Activated naive CD4-positive, alpha-beta T cell treated with Interleukin-2 at 50 U/mL for 16 hours (primary cell): ENCODE results near the gene ACADS.
"Not testable (repeated sequence)": the region's sequence is repeated elsewhere in the genome, so short reads cannot be mapped to it uniquely, and the experiment has no call there.

Experiments
- DNase-seq: peaks from one replicate; pipeline ENCODE4 v3.0.0-alpha.2; 2020

The ACADS gene

GRCh38 chr12:120732198-120732597 is 6.6 kb downstream of the ACADS start:
- DNase-seq = not testable (repeated sequence)

DNA sequence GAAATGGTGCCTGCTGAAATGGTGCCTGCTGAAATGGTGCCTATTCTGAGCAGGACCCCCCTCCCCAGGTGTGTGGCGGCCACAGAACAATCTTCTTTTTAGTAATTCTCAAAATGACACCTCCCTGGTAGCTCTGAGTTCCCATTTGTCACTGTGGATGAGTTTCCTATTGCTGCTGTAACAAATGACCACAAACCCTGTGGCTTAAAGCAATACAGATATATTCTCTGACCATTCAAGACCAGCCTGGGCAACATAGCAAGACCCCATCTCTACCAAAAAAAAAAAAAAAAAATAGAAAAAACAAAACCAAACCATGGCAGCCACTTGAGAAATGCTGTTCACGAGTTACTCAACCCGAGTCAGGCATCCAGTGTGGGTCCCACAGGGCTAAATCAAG is 7.9 kb downstream of the ACADS start:
- no peak for DNase-seq

GRCh38 chr12:120734210-120734609 is 8.6 kb downstream of the ACADS start:
- DNase-seq = no peak

GRCh38 chr12:120735181-120735580 is 9.6 kb downstream of the ACADS start:
- DNase-seq = no peak

GRCh38 chr12:120736404-120737331 is 11.0 kb downstream of the ACADS start:
- no peak for DNase-seq

GRCh38 chr12:120737557-120738251 is 12.1 kb downstream of the ACADS start:
- no peak for DNase-seq

DNA sequence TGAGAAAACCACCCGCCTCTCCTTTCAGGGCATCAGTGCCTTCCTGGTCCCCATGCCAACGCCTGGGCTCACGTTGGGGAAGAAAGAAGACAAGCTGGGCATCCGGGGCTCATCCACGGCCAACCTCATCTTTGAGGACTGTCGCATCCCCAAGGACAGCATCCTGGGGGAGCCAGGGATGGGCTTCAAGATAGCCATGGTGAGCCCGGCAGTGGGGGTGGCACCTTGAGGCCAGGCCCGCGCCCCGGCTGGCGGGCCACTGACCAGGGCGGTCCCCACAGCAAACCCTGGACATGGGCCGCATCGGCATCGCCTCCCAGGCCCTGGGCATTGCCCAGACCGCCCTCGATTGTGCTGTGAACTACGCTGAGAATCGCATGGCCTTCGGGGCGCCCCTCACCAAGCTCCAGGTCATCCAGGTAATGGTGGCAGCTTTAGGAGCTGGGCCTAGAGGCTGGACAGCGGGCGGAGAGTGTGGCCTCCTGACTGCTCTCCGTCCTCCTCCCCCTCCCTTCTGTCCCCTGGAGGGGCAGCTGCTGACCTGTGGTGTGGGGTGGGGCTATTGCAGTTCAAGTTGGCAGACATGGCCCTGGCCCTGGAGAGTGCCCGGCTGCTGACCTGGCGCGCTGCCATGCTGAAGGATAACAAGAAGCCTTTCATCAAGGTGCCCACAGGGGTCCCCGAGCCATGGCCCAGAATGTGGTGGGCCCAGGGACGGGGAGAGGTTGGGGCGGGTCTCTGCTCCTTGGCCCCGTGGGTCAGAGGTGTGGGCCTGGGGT is 12.8 kb downstream of the ACADS start:
- DNase-seq = no peak

DNA sequence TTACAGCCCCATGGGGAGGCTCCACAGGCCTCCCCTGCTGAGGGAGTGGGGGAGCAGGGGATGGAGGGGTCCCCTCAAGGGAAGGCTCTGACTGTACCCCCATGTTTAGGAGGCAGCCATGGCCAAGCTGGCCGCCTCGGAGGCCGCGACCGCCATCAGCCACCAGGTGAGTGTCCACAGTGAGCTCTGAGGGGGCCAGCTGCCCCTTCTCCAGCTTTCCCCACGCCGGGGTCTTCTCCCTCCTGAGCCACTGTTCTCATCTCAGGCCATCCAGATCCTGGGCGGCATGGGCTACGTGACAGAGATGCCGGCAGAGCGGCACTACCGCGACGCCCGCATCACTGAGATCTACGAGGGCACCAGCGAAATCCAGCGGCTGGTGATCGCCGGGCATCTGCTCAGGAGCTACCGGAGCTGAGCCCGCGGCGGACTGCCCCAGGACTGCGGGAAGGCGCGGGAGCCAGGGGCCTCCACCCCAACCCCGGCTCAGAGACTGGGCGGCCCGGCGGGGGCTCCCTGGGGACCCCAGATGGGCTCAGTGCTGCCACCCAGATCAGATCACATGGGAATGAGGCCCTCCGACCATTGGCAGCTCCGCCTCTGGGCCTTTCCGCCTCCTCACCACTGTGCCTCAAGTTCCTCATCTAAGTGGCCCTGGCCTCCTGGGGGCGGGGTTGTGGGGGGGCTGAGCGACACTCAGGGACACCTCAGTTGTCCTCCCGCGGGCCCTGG is 13.6 kb downstream of the ACADS start:
- DNase-seq = no peak

GRCh38 chr12:120739821-120740613 is 14.4 kb downstream of the ACADS start:
- DNase-seq = no peak

DNA sequence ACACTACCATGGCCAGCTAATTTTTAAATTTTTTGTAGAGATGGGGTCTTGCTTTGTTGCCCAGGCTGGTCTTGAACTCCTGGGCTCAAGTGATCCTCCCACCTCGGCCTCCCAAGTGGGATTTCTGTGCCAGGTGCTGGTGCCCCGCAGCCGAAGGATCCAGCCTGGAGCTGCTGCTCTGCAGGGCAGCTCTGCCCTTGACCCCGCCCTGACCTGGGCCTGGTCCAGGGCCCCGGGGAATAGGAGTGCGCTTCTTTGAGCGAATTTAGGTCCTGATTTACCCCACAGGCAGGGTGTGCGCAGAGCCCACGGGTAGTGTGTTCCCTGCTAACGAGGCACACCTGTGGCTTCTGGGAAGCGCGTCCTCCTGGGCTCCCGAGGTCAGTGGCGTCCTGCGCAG is 15.2 kb downstream of the ACADS start:
- DNase-seq = no peak

DNA sequence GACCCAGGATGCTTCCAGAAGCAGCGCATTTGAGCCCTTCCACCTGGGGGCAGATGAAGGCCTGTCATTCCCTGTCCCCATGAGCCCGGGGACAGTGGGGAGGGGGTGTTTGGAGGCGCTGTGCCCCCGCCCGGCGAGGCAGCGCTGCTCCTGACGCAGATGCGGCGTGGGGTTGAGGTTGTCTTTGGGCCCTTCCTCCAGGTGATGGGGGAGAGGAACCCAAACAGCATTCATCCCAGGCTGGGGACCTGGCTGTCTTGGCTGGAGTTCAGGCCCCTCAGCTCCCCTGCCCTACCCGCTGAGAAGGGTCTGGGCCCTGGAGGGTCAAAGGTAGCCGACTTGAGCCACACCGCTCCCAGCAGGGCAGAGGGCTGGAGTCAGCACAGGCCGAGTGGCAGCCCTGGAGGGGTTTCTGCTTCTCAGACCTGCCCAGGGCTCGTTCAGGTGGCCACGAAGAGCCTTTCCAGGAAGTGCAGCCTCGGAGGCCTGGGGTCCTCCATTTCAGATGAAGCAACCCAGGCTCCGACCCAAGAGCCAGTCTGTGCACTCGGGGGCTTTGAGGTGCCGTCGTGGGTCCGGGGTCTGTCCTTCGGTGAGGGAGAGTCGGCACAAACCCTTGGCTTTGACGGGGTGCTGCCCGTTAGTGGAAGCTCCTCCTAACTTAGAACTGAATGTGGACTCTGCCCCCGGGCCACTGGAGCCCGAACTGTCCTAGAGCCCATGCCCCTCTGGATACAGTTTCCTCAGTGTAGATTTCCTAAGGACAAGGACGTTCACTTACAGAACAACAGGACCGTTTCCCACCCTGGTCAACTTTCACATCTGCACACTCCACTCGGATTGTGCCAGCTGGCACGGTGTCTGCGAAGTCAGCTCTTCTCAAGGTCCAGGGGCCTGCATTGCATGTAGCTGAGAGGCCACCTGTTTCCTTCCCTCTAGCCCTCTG is 16.1 kb downstream of the ACADS start:
- DNase-seq = no peak

DNA sequence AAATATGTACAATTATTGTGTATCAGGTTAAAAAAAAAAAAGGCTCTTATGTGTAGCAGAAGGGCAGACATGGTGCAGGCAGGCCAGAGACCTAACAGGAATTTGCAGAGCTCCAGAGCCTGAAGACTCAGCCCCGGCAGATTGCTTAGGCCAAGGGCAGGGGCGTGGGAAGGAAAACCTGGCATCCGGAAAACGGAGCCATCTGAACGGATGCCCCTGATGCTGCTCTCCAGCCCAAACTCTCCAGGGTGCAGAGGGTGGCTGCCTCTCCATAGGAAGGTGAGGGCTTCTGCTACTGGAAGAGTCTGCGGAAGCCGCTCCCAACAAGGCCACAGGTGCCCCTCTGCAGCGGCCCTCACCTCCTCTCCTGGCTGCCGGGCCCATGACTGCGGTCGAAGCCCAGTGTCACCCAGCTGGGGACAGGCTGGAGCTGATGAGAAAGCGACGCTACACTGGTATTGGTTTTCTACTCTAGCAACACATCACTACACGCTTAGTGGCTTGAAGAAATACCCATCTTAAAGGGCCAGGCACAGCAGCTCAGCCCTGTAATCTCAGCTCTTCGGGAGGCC is 19.4 kb downstream of the ACADS start:
- no peak for DNase-seq

GRCh38 chr12:120748242-120748641 is 22.6 kb downstream of the ACADS start:
- DNase-seq = no peak

DNA sequence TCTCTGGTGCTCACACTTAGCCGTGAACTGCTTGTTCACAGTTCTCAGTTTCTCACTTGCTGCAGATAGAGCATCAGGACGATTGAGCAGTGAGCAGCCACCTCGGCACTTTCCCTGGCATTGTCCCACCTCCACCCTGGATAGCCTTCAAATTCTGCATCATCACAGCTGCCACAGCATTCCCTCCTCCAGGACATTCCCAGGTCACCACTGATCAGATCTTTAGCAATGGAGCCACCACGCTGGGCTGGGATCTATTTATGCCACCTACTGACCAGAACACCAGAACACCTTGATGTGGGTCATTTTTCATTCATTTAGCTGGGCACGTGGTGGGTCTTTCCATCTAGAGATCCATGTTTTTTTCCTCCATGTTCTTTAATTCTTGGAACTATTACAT is 23.6 kb downstream of the ACADS start:
- no peak for DNase-seq

GRCh38 chr12:120750806-120751205 is 25.2 kb downstream of the ACADS start:
- DNase-seq = no peak

GRCh38 chr12:120751389-120751788 is 25.8 kb downstream of the ACADS start:
- DNase-seq = no peak

- DNase-seq = no peak
These were observed 29.2 kb downstream of the ACADS start for GRCh38 chr12:120754792-120755191.

DNA sequence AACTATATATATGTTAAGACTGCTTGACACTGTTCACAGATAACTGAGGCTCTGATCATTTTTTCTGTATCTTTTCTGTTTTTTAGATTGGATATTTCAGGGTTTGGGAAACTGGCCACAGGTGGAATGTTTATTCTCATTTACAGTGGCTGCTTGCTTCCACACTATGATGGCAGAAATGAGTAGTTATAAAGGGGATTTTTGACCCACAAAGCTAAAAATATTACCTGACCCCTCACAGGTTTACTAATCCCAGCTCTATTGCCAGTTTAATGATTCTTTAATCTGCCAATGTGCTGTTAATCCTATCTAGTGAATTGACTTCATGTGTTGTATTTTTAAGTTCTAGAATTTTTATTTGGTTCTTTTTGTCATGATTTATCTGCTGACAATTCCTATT is 29.6 kb downstream of the ACADS start:
- DNase-seq = no peak

- DNase-seq = no peak
These were observed 31.7 kb downstream of the ACADS start for GRCh38 chr12:120757226-120757742.

DNA sequence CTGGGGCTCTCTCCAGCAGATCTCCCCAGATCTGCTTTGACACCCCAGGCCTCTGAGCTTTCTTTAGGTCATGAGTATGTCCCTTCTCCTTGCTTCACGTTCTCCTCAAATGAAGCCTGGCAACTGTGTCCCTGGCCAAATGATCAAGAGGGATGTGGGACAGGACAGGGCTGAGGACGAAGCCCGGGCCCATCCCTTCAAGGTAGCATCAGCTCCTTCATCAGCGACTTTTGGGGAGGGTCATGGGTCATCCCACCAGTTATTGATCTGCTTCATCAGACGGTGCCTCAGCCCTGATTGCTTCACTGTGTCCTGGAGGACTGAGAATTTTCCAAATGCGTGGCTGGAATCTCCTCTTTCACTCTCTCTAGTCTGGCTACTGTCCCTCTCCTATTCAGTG is 32.3 kb downstream of the ACADS start:
- DNase-seq = no peak
